NCI-H2196 (cell line): ENCODE data around the gene CDH4.

Experiments
- DNase-seq: peaks from one replicate; lab custom pipeline; 2025; ENCODE audit not compliant: unreplicated experiment; lab: John Stamatoyannopoulos, UW

CDH4 gene

GRCh38 chr20:61819921-61820825 is 568.1 kb downstream of the CDH4 start:
- DNase-seq, result no peak

GRCh38 chr20:61821735-61822134 is 569.7 kb downstream of the CDH4 start:
- no peak for DNase-seq

GRCh38 chr20:61822396-61822795 is 570.3 kb downstream of the CDH4 start:
- no peak for DNase-seq

GRCh38 chr20:61823242-61823641 is 571.2 kb downstream of the CDH4 start:
- DNase-seq, result no peak

- DNase-seq, result no peak
Observed at GRCh38 chr20:61828891-61829290, 576.8 kb downstream of the CDH4 start.

GRCh38 chr20:61829526-61829925 is 577.5 kb downstream of the CDH4 start:
- no peak for DNase-seq

- no peak for DNase-seq
Observed at GRCh38 chr20:61830241-61830930, 578.3 kb downstream of the CDH4 start.

GRCh38 chr20:61830991-61831390 is 578.9 kb downstream of the CDH4 start:
- no peak for DNase-seq

GRCh38 chr20:61832181-61832580 is 580.1 kb downstream of the CDH4 start:
- no peak for DNase-seq

GRCh38 chr20:61833807-61834610 is 581.9 kb downstream of the CDH4 start:
- no peak for DNase-seq

- no peak for DNase-seq
Observed at GRCh38 chr20:61835301-61835700, 583.2 kb downstream of the CDH4 start.

GRCh38 chr20:61835791-61836350 is 583.8 kb downstream of the CDH4 start:
- DNase-seq, result no peak

- DNase-seq, result no peak
Observed at GRCh38 chr20:61837200-61837599, 585.1 kb downstream of the CDH4 start.

GRCh38 chr20:61839223-61839911 is 587.3 kb downstream of the CDH4 start:
- no peak for DNase-seq

GRCh38 chr20:61839912-61840778 is 588.1 kb downstream of the CDH4 start:
- DNase-seq, result no peak

GRCh38 chr20:61840779-61841455 is 588.9 kb downstream of the CDH4 start:
- no peak for DNase-seq

- no peak for DNase-seq
Observed at GRCh38 chr20:61841551-61841950, 589.5 kb downstream of the CDH4 start.

- no peak for DNase-seq
Observed at GRCh38 chr20:61841966-61842365, 589.9 kb downstream of the CDH4 start.

- DNase-seq, result no peak
Observed at GRCh38 chr20:61844621-61845020, 592.6 kb downstream of the CDH4 start.
